Measurements from ENCODE around the gene CUL4A.

CUL4A gene

DNA sequence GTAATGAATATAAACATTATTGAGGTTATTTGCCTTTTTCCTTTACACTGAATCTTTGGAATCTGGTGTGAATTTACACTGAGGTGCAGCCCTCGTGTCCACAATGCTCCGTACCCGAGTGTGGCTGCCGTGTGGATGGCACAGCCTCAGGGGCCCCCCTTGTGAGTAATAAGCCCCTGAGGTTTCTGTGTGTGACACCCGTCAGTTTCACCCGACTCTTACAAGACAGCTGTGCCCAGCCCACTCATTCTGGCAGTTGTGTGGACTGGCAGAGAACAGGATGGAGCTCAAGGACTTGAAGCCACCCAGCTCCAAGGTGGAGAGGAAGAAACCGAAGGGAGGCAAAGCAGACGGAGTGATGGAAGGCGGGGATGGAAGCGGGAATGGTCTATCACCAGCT lies 43.1 kb upstream of the CUL4A start:
- TF ChIP-seq, protein P1, sequence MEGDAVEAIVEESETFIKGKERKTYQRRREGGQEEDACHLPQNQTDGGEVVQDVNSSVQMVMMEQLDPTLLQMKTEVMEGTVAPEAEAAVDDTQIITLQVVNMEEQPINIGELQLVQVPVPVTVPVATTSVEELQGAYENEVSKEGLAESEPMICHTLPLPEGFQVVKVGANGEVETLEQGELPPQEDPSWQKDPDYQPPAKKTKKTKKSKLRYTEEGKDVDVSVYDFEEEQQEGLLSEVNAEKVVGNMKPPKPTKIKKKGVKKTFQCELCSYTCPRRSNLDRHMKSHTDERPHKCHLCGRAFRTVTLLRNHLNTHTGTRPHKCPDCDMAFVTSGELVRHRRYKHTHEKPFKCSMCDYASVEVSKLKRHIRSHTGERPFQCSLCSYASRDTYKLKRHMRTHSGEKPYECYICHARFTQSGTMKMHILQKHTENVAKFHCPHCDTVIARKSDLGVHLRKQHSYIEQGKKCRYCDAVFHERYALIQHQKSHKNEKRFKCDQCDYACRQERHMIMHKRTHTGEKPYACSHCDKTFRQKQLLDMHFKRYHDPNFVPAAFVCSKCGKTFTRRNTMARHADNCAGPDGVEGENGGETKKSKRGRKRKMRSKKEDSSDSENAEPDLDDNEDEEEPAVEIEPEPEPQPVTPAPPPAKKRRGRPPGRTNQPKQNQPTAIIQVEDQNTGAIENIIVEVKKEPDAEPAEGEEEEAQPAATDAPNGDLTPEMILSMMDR (IDR thresholded peaks at IDR 0.05): no peak
- Histone ChIP-seq H3K27ac (no peak overlapping the region), H3K4me3 (no peak overlapping the region)
- no peak for DNase-seq (ENCODE audit: low spot score)

- Histone ChIP-seq H3K27ac (no peak overlapping the region), H3K4me3 (no peak overlapping the region)
- TF ChIP-seq, protein P1 (IDR thresholded peaks at IDR 0.05): no peak
- no peak for DNase-seq (ENCODE audit: low spot score)
Observed at GRCh38 chr13:113166681-113167080, 42.7 kb upstream of the CUL4A start.

GRCh38 chr13:113167155-113167554 lies 42.3 kb upstream of the CUL4A start:
- DNase-seq (ENCODE audit: low spot score): no peak
- TF ChIP-seq, protein P1 (IDR thresholded peaks at IDR 0.05): no peak
- H3K4me3 ChIP-seq: no peak overlapping the region
- H3K27ac ChIP-seq: no peak overlapping the region

GRCh38 chr13:113167575-113167974 lies 41.8 kb upstream of the CUL4A start:
- TF ChIP-seq, protein P1 (IDR thresholded peaks at IDR 0.05): no peak
- DNase-seq (ENCODE audit: low spot score): no peak
- H3K27ac ChIP-seq: no peak overlapping the region
- no peak overlapping the region for H3K4me3 ChIP-seq

GRCh38 chr13:113168211-113168610 lies 41.2 kb upstream of the CUL4A start:
- TF ChIP-seq, protein P1 (IDR thresholded peaks at IDR 0.05): no peak
- DNase-seq (ENCODE audit: low spot score): no peak
- Histone ChIP-seq H3K27ac (no peak overlapping the region), H3K4me3 (no peak overlapping the region)

DNA sequence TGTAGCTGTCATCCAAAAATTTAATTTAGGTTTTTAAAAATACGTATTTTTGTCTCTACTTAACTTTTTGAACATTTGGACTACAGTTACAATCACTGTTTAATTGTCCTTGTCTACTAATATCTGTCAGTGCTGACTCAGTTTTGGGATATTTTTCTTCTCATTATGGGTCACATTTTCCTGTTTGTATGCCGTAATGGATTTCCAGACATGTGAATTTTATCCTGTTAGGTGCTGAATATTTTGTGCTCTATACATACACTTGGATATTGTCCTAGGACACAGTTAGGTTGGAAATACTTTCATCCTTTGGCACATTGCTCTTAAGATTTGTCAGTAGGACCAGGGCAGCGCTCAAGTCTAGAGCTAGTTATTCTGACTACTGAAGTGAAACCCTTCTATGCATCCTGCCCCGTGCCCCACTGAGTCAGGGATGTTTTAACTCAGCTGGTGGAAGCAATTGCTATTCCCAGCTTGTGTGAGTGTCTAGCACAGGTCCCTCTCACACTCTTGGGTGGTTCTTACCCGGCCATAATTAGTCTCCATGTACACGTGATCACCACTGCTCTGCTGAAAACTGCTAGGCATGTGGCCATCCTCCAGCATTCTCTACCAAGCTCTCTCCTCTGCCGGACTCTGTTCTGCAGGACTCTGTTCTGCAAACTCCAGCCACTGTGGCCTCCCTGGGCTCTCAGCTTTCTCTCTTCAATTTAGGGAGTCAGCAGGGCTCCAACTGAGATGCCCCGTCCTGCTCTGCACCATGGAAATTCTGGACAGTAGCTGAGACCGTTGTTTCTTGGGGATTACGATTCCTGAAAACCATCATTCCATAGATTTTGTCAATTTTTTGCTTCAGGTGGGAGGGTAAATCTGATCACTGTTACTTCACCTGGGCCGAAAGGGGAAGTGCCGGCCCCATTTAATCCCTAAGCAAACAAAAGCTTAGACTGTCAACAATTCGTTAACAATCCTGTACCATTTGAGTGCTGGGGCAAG lies 39.8 kb upstream of the CUL4A start:
- no peak for DNase-seq (ENCODE audit: low spot score)
- Histone ChIP-seq H3K27ac (no peak overlapping the region), H3K4me3 (no peak overlapping the region)

More for the DNA sequence above, 39.8 kb upstream of the CUL4A start:
- TF ChIP-seq, protein P1 (IDR thresholded peaks at IDR 0.05): no peak

Data from coronary artery (tissue), 2 donors.